PC-9 (cell line): ENCODE data around the gene IFITM10. TPM values are rescaled to one million over a fixed set of nuclear protein-coding genes. Genes with fewer than 3 reads are reported as not detected.

Experiments used
- BruUV-seq: library from RNA; stranded (reverse); fragments of 400-500 nt; replicated peaks from 2 replicates; lab custom pipeline; 2021; lab: Mats Ljungman, UMichigan
- CTCF ChIA-PET: fragments of 300-600 bp; sonication (Branson Sonifier 250); formaldehyde crosslinking; loops from one replicate; lab custom pipeline; 2022; ENCODE audit warnings: antibody characterized with exemption; lab: Charles Lee
- POLR2A ChIA-PET: fragments of 300-600 bp; sonication (Branson Sonifier 250); formaldehyde crosslinking; loops from one replicate; lab custom pipeline; 2022; ENCODE audit warnings: antibody characterized with exemption; ENCODE audit not compliant: unreplicated experiment; lab: Charles Lee
- DNase-seq, 2 experiments: peaks; one replicate each; pipeline versions ENCODE4 v3.0.0 to v3.0.0-alpha.2; 2015 to 2022; ENCODE audit warnings: mixed read lengths in 1 of 2
- H2AFZ ChIP-seq: fragments of 200-600 bp; sonication (generic); 2 replicates; pipeline ENCODE4 v1.8.1; 2017; ENCODE audit warnings: antibody characterized with exemption
- H3F3A ChIP-seq: fragments of 200-600 bp; sonication (generic); 2 replicates; pipeline ENCODE4 v1.8.1; 2017; ENCODE audit warnings: antibody characterized with exemption, mild to moderate bottlenecking, low read depth; ENCODE audit not compliant: insufficient read depth
- H3K27ac ChIP-seq: fragments of 200-600 bp; sonication (generic); 2 replicates; pipeline ENCODE4 v1.6.1; 2016; ENCODE audit warnings: mixed run types
- H3K27me3 ChIP-seq: fragments of 200-600 bp; sonication (generic); 2 replicates; pipeline ENCODE4 v1.6.1; 2016; ENCODE audit warnings: low read depth, mixed run types; ENCODE audit not compliant: insufficient read depth
- H3K36me3 ChIP-seq: fragments of 200-600 bp; sonication (generic); 2 replicates; pipeline ENCODE4 v1.6.1; 2016; ENCODE audit warnings: low read depth, mixed run types
- H3K4me1 ChIP-seq: fragments of 200-600 bp; sonication (generic); replicated peaks from 2 replicates; pipeline ENCODE4 v1.6.1; 2016; ENCODE audit warnings: mixed run types; ENCODE audit not compliant: insufficient read depth
- H3K4me2 ChIP-seq: fragments of 200-600 bp; sonication (generic); 2 replicates; pipeline ENCODE4 v1.6.1; 2017; ENCODE audit warnings: mixed run types
- H3K4me3 ChIP-seq: fragments of 200-600 bp; sonication (generic); 2 replicates; pipeline ENCODE4 v1.6.1; 2016; ENCODE audit warnings: mixed run types
- H3K79me2 ChIP-seq: fragments of 200-600 bp; sonication (generic); 2 replicates; pipeline ENCODE4 v1.6.1; 2017; ENCODE audit warnings: low read depth, mixed run types
- H3K9me2 ChIP-seq: fragments of 200-600 bp; sonication (generic); 2 replicates; pipeline ENCODE4 v1.8.1; 2017; ENCODE audit warnings: mild to moderate bottlenecking; ENCODE audit not compliant: insufficient read depth
- H3K9me3 ChIP-seq: fragments of 200-600 bp; sonication (generic); 2 replicates; pipeline ENCODE4 v1.8.1; 2016; ENCODE audit warnings: low read depth; ENCODE audit not compliant: insufficient read depth
- H4K20me1 ChIP-seq: fragments of 200-600 bp; sonication (generic); 2 replicates; pipeline ENCODE4 v1.8.1; 2017; ENCODE audit not compliant: insufficient read depth
- CTCF ChIP-seq: fragments of 200-600 bp; sonication (generic); conservative IDR thresholded peaks from 2 replicates; pipeline ENCODE4 v1.6.1; 2017; ENCODE audit warnings: mixed run types, antibody characterized with exemption, mild to moderate bottlenecking, moderate library complexity
- EZH2 ChIP-seq: fragments of 200-600 bp; sonication (generic); IDR thresholded peaks from 2 replicates; pipeline ENCODE4 v1.8.0; 2017; ENCODE audit warnings: antibody characterized with exemption, low read depth
- intact Hi-C: fragments of 100-400 bp; cut with micrococcal nuclease; formaldehyde crosslinking; loops from one replicate; pipeline ENCODE4 v1.10.0; 2022; ENCODE audit not compliant: unreplicated experiment
- total RNA-seq: library from RNA; stranded (reverse); gene quantifications from 2 replicates; pipeline ENCODE4 v1.2.3, GENCODE V29; 2021

IFITM10 gene
- total RNA-seq, 1 experiment from 2014 or later: 5.5 TPM

- Histone ChIP-seq H2AFZ (no peak overlapping the region), H3K4me2 (no peak overlapping the region), H3K4me3 (no peak overlapping the region), H4K20me1 (no peaks in the 10 kb centered on the region), H3K79me2 (peaks cover 11% of the 10 kb centered on the region), H3K9me2 (no peaks in the 10 kb centered on the region), H3K9me3 (no peaks in the 10 kb centered on the region), H3K27ac (no peak overlapping the region), H3K4me1 (peaks cover 40% of the 10 kb centered on the region), H3K36me3 (no peaks in the 10 kb centered on the region), H3K27me3 (no peaks in the 10 kb centered on the region), H3F3A (peaks cover 32% of the 10 kb centered on the region)
- no TSS peak for BruUV-seq
- intact Hi-C loops: no loop called here
- POLR2A ChIA-PET: no interaction called here
- CTCF ChIA-PET: no interaction called here
- DNase-seq: no peak
- TF ChIP-seq CTCF (no peak), EZH2 (no peak)
Measured at GRCh38 chr11:1767399-1768140, 17.2 kb upstream of the IFITM10 start.

GRCh38 chr11:1766719-1767398, 16.5 kb upstream of the IFITM10 start:
- H3K9me2 ChIP-seq: no peaks in the 10 kb centered on the region
- no peak overlapping the region for H3K4me2 ChIP-seq
- DNase-seq: no peak
- H3F3A ChIP-seq: peaks cover 27% of the 10 kb centered on the region
- peaks cover 16% of the 10 kb centered on the region for H3K79me2 ChIP-seq
- H3K27me3 ChIP-seq: no peaks in the 10 kb centered on the region
- ChIA-PET CTCF (no interaction called here), POLR2A (no interaction called here)
- H2AFZ ChIP-seq: no peak overlapping the region
- H4K20me1 ChIP-seq: no peaks in the 10 kb centered on the region
- no peak overlapping the region for H3K4me3 ChIP-seq
- intact Hi-C loops: no loop called here
- H3K27ac ChIP-seq: no peak overlapping the region
- H3K36me3 ChIP-seq: no peaks in the 10 kb centered on the region
- TF ChIP-seq EZH2: no peak
- no peak for TF ChIP-seq CTCF
- BruUV-seq: no TSS peak
- no peaks in the 10 kb centered on the region for H3K9me3 ChIP-seq
- H3K4me1 ChIP-seq: peaks cover 36% of the 10 kb centered on the region

GRCh38 chr11:1765871-1766718, 15.7 kb upstream of the IFITM10 start:
- no TSS peak for BruUV-seq
- ChIA-PET POLR2A (no interaction called here), CTCF (no interaction called here)

More at GRCh38 chr11:1765871-1766718, 15.7 kb upstream of the IFITM10 start:
- no peak overlapping the region for H3K4me3 ChIP-seq
- H4K20me1 ChIP-seq: no peaks in the 10 kb centered on the region
- H3K4me2 ChIP-seq: no peak overlapping the region
- H3F3A ChIP-seq: peaks cover 19% of the 10 kb centered on the region; the same call in 1 of the 2 replicates
- no peaks in the 10 kb centered on the region for H3K9me2 ChIP-seq
- intact Hi-C loops: no loop called here
- H3K27ac ChIP-seq: no peak overlapping the region
- H3K9me3 ChIP-seq: no peaks in the 10 kb centered on the region
- H3K79me2 ChIP-seq: peaks cover 22% of the 10 kb centered on the region
- DNase-seq: no peak
- H3K36me3 ChIP-seq: no peaks in the 10 kb centered on the region
- H3K4me1 ChIP-seq: peaks cover 36% of the 10 kb centered on the region
- H2AFZ ChIP-seq: no peak overlapping the region
- H3K27me3 ChIP-seq: no peaks in the 10 kb centered on the region
- TF ChIP-seq CTCF (no peak), EZH2 (no peak)
